Renal pelvis (tissue), 4 donors: ENCODE data around the gene POLR1G. TPM values are rescaled to one million over a fixed set of nuclear protein-coding genes. Genes with fewer than 3 reads are reported as not detected.
A peak's percentile ranks its signal among the peaks of the same experiment; 100 is the strongest.
"Not testable (repeated sequence)": the region's sequence is repeated elsewhere in the genome, so short reads cannot be mapped to it uniquely, and the experiment has no call there.

Source experiments
- DNase-seq: peaks from one replicate; pipeline ENCODE4 v3.0.0-alpha.2; 2013
- polyA plus RNA-seq, 3 donors: library from polyadenylated mRNA; unstranded; fragments of 120-200 nt; gene quantifications; one replicate each; pipeline ENCODE4 v1.2.1, GENCODE V29; 2013; ENCODE audit not compliant: insufficient read length in 3 of 3

Gene POLR1G
- polyA plus RNA-seq, 3 donors, result 3.8 to 6.0 (median 5.4) TPM

- DNase-seq, result no peak
These were observed 15.1 kb upstream of the POLR1G start for GRCh38 chr19:45391346-45391745.

- DNase-seq, result no peak
These were observed 14.4 kb upstream of the POLR1G start for GRCh38 chr19:45391871-45392665.

GRCh38 chr19:45395821-45396617 lies 10.4 kb upstream of the POLR1G start:
- no peak for DNase-seq

GRCh38 chr19:45400192-45400591 lies 6.3 kb upstream of the POLR1G start:
- DNase-seq, result no peak

- DNase-seq, result no peak
These were observed 4.6 kb upstream of the POLR1G start for GRCh38 chr19:45401815-45402214.

GRCh38 chr19:45402298-45403061 lies 4.0 kb upstream of the POLR1G start:
- peak; percentile 37 for DNase-seq

- no peak for DNase-seq
These were observed 3.2 kb upstream of the POLR1G start for GRCh38 chr19:45403272-45403671.

GRCh38 chr19:45403781-45404556 lies 2.5 kb upstream of the POLR1G start:
- DNase-seq, result no peak

- no peak for DNase-seq
These were observed 1.6 kb upstream of the POLR1G start, which contains the start of gene PPP1R13L for GRCh38 chr19:45404557-45405434. Gene PPP1R13L (minus strand): TSS chr19:45405069. CDS start chr19:45398318, 6,751 bp downstream.

GRCh38 chr19:45405435-45406225 lies 814 bp upstream of the POLR1G start:
- DNase-seq, result peak; percentile 81

GRCh38 chr19:45407091-45407375 lies 589 bp downstream of the POLR1G start:
- DNase-seq, result no peak

GRCh38 chr19:45407585-45407984 lies 1.1 kb downstream of the POLR1G start:
- not testable (repeated sequence) for DNase-seq

GRCh38 chr19:45408121-45408520 lies 1.7 kb downstream of the POLR1G start:
- no peak for DNase-seq

- no peak for DNase-seq
These were observed 2.5 kb downstream of the POLR1G start for GRCh38 chr19:45408830-45409556.

- DNase-seq, result no peak
These were observed 3.1 kb downstream of the POLR1G start for GRCh38 chr19:45409557-45409920.

GRCh38 chr19:45410330-45410729 lies 3.9 kb downstream of the POLR1G start:
- DNase-seq, result not testable (repeated sequence)

- DNase-seq, result no peak
These were observed 7.1 kb downstream of the POLR1G start for GRCh38 chr19:45413497-45413896.

- no peak for DNase-seq
These were observed 8.0 kb downstream of the POLR1G start for GRCh38 chr19:45414468-45414867.

- no peak for DNase-seq
These were observed 10.7 kb downstream of the POLR1G start for GRCh38 chr19:45417151-45417550.
